Adipocyte (in vitro differentiated cells): ENCODE measurements around the gene IGFL2.
"Not testable (repeated sequence)": the region's sequence is repeated elsewhere in the genome, so short reads cannot be mapped to it uniquely, and the experiment has no call there.

Experiments used
- DNase-seq: peaks from one replicate; pipeline ENCODE4 v3.0.0-alpha.2; 2015; ENCODE audit warnings: low read depth
- H3K27me3 ChIP-seq: replicated peaks from 2 replicates; pipeline ENCODE4 v1.7.0; 2013; ENCODE audit warnings: mild to moderate bottlenecking, low read length, moderate library complexity; ENCODE audit not compliant: control insufficient read depth, insufficient read depth
- H3K36me3 ChIP-seq: 2 replicates; pipeline ENCODE4 v1.7.0; 2013; ENCODE audit warnings: low read length, mild to moderate bottlenecking, moderate library complexity; ENCODE audit not compliant: control insufficient read depth, insufficient read depth, severe bottlenecking
- H3K4me1 ChIP-seq: 2 replicates; pipeline ENCODE4 v1.7.0; 2013; ENCODE audit warnings: mild to moderate bottlenecking, low read length, moderate library complexity; ENCODE audit not compliant: control insufficient read depth, insufficient read depth
- H3K4me3 ChIP-seq: 2 replicates; pipeline ENCODE4 v1.7.0; 2013; ENCODE audit warnings: mild to moderate bottlenecking, low read length, moderate library complexity
- H3K9ac ChIP-seq: 2 replicates; pipeline ENCODE4 v1.7.0; 2013; ENCODE audit warnings: mild to moderate bottlenecking, low read length, moderate library complexity
- H3K9me3 ChIP-seq: 2 replicates; pipeline ENCODE4 v1.7.0; 2013; ENCODE audit warnings: mild to moderate bottlenecking, low read length, moderate library complexity; ENCODE audit not compliant: control insufficient read depth

IGFL2 gene

GRCh38 chr19:46192626-46192991 lies 44.6 kb downstream of the IGFL2 start:
- peak overlapping the region; percentile 45 for H3K4me3 ChIP-seq
- peaks cover 16% of the 10 kb centered on the region for H3K4me1 ChIP-seq
- not testable (repeated sequence) for DNase-seq, H3K9ac ChIP-seq, H3K36me3 ChIP-seq, H3K9me3 ChIP-seq
- H3K27me3 ChIP-seq = peaks cover 59% of the 10 kb centered on the region

GRCh38 chr19:46192992-46193650 lies 45.1 kb downstream of the IGFL2 start:
- peak; percentile 90 for DNase-seq
- Histone ChIP-seq H3K27me3 (peaks cover 58% of the 10 kb centered on the region), H3K4me1 (peaks cover 16% of the 10 kb centered on the region), H3K4me3 (peak overlapping the region; percentile 45), H3K36me3 (no peaks in the 10 kb centered on the region), H3K9me3 (no peaks in the 10 kb centered on the region), H3K9ac (no peak overlapping the region)

- H3K9me3 ChIP-seq = no peaks in the 10 kb centered on the region
- DNase-seq = no peak
- H3K36me3 ChIP-seq = no peaks in the 10 kb centered on the region
- no peak overlapping the region for H3K4me3 ChIP-seq
- peaks cover 16% of the 10 kb centered on the region for H3K4me1 ChIP-seq
- H3K27me3 ChIP-seq = peaks cover 58% of the 10 kb centered on the region
- no peak overlapping the region for H3K9ac ChIP-seq
Measured at GRCh38 chr19:46193678-46194077, 45.6 kb downstream of the IGFL2 start.

GRCh38 chr19:46195104-46195503 lies 47.1 kb downstream of the IGFL2 start:
- Histone ChIP-seq H3K9me3 (no peaks in the 10 kb centered on the region), H3K4me3 (no peak overlapping the region), H3K27me3 (peaks cover 60% of the 10 kb centered on the region), H3K9ac (no peak overlapping the region), H3K36me3 (no peaks in the 10 kb centered on the region), H3K4me1 (peaks cover 16% of the 10 kb centered on the region)
- DNase-seq = no peak

- H3K36me3 ChIP-seq, H3K9ac ChIP-seq, DNase-seq, H3K4me3 ChIP-seq, H3K9me3 ChIP-seq: not testable (repeated sequence)
- peaks cover 16% of the 10 kb centered on the region for H3K4me1 ChIP-seq
- peaks cover 57% of the 10 kb centered on the region for H3K27me3 ChIP-seq
Measured at GRCh38 chr19:46195919-46196318, 47.9 kb downstream of the IGFL2 start.

- Histone ChIP-seq H3K36me3 (no peaks in the 10 kb centered on the region), H3K9me3 (no peaks in the 10 kb centered on the region), H3K4me3 (no peak overlapping the region), H3K9ac (no peak overlapping the region), H3K27me3 (peaks cover 58% of the 10 kb centered on the region), H3K4me1 (peaks cover 16% of the 10 kb centered on the region)
- no peak for DNase-seq
Measured at GRCh38 chr19:46196410-46197124, 48.5 kb downstream of the IGFL2 start.

DNA sequence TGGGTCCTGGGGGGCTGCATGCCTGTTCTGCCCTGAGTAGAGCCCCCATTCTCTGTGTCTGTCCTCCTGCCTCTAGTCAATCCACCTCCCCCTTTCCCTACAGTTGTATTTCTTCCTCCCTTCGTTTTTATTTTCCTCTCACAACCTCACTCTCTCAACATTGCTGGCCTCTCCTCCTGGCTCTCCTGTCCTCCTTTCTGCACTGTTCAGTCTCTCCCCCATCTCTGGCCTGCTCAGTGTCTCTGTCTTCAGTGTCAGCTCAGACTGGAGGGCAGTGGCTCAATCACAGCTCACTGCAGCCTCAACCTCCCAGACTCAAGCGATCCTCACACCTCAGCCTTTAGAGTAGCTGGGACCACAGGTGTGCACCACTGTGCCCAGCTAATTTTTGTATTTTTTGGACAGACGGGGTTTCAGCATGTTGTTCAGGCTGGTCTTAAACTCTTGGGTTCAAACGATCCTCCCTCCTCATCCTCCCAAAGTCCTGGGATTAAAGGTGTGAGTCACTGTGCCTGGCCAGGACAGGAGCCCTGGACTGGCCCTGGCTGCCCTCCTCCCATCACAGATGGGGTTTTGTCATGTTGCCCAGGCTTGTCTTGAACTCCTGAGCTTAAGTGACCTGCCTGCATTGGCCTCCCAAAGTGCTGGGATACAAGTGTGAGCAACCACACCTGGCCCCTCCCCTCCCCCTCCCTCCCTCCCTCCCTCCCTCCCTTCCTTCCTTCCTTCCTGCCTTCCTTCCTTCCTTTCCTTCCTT lies 49.5 kb downstream of the IGFL2 start:
- no peak for DNase-seq
- Histone ChIP-seq H3K36me3 (no peaks in the 10 kb centered on the region), H3K9me3 (no peaks in the 10 kb centered on the region), H3K27me3 (peaks cover 67% of the 10 kb centered on the region), H3K9ac (no peak overlapping the region), H3K4me3 (no peak overlapping the region), H3K4me1 (peaks cover 12% of the 10 kb centered on the region)

DNA sequence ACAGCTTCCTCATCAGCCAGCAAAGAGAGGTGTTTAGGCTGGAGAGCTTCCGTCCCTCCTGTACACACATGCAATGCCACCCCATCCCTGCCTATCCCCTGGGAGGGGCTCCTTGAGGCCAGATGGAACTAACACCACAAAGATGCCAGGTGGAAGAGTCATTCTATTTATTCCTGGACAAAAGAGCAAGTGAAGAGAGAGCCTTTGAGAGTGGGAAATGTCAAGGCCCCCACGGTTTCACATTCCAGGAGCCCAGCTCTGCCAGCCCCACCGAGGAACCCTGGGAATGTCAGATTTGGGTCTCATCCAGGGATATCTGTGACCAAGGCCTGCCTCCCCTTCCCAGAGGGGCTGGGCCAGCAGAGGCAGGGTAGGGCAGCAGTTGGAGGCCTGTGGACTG lies 50.7 kb downstream of the IGFL2 start:
- Histone ChIP-seq H3K36me3 (no peaks in the 10 kb centered on the region), H3K27me3 (peaks cover 78% of the 10 kb centered on the region), H3K9me3 (no peaks in the 10 kb centered on the region), H3K9ac (no peak overlapping the region), H3K4me1 (no peaks in the 10 kb centered on the region), H3K4me3 (no peak overlapping the region)
- DNase-seq = no peak

- Histone ChIP-seq H3K4me3 (no peak overlapping the region), H3K36me3 (no peaks in the 10 kb centered on the region), H3K4me1 (no peaks in the 10 kb centered on the region), H3K27me3 (peaks cover 80% of the 10 kb centered on the region), H3K9me3 (peaks cover 4% of the 10 kb centered on the region), H3K9ac (no peak overlapping the region)
- no peak for DNase-seq
Measured at GRCh38 chr19:46201454-46202310, 53.6 kb downstream of the IGFL2 start.

DNA sequence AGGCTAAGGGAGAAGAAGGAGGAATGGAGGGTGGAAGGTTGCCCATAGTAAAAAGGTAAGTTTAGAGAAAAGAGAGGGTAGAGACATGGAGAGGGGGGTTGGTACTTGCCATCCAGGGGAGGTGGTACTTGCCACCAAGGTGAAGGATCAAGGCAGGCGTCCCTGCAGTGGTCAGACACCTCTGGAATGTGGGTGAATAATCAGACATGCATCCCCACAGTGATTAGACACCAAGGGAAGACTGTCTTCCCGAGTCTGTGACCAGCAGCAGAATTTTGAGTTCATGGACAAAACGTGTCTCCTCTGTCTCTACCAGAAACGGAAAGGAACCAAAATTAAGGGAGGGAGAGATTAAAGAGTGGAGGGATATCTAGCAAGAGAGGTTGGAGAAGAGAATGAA lies 54.4 kb downstream of the IGFL2 start:
- peaks cover 78% of the 10 kb centered on the region for H3K27me3 ChIP-seq
- H3K9me3 ChIP-seq = peaks cover 8% of the 10 kb centered on the region
- H3K4me3 ChIP-seq = no peak overlapping the region
- no peaks in the 10 kb centered on the region for H3K36me3 ChIP-seq
- DNase-seq = no peak
- H3K9ac ChIP-seq = no peak overlapping the region
- H3K4me1 ChIP-seq = no peaks in the 10 kb centered on the region
